Sigmoid colon (tissue), 4 donors: ENCODE results near the gene ATP2B2.

Experiments
- POLR2A ChIP-seq, 2 donors: fragments of 450-650 bp; IDR thresholded peaks; one replicate each; pipeline ENCODE4 v1.6.1; 2016; ENCODE audit warnings: antibody characterized with exemption in 2 of 2, mild to moderate bottlenecking in 2 of 2, moderate library complexity in 2 of 2
- POLR2AphosphoS5 ChIP-seq, 4 donors: sonication (generic); formaldehyde crosslinking; IDR thresholded peaks; one replicate each; pipeline ENCODE4 v1.6.1; 2017; ENCODE audit warnings: antibody characterized with exemption in 4 of 4
- TF ChIP-seq, protein P1 (sequence below), 4 experiments: fragments of 450-650 bp in 3 of 4; fragments of 200-600 bp in 1 of 4; IDR thresholded peaks; one replicate each; pipeline ENCODE4 v1.5.1; 2016 to 2019; ENCODE audit warnings: antibody characterized with exemption in 4 of 4, mild to moderate bottlenecking in 3 of 4, moderate library complexity in 2 of 4

DNA sequence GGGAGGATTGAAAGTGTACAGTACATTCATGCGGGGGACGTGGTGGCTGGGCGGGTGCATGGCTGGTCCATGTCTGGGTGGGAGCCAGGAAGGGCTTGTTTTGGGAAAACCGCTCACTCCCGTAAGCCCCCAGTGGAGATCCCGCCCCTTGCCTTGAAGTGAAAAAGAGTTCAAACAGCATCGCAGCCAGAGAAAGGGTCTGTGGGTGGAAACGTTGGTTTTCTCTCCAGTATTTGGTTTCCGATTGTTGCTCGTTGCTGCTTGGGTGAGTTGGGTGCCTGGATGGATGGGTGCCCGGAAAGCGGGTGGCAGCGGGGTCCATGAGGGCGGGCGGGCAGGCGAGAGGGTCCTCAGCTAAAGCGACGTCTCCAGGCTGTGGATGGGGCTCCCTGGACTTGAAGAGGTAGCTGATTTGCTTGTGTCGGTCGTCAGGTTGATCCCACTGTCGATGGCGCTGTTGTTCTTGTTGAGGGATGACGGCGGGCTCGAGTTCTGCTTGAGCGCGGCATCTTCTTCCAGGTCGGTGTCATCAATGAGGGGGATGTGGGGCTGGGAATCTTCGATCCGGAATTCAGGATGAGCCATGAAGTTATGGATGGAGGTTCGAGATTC lies 176.8 kb downstream of the ATP2B2 start:
- TF ChIP-seq, protein P1, sequence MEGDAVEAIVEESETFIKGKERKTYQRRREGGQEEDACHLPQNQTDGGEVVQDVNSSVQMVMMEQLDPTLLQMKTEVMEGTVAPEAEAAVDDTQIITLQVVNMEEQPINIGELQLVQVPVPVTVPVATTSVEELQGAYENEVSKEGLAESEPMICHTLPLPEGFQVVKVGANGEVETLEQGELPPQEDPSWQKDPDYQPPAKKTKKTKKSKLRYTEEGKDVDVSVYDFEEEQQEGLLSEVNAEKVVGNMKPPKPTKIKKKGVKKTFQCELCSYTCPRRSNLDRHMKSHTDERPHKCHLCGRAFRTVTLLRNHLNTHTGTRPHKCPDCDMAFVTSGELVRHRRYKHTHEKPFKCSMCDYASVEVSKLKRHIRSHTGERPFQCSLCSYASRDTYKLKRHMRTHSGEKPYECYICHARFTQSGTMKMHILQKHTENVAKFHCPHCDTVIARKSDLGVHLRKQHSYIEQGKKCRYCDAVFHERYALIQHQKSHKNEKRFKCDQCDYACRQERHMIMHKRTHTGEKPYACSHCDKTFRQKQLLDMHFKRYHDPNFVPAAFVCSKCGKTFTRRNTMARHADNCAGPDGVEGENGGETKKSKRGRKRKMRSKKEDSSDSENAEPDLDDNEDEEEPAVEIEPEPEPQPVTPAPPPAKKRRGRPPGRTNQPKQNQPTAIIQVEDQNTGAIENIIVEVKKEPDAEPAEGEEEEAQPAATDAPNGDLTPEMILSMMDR (IDR thresholded peaks at IDR 0.05), result no peak
- TF ChIP-seq POLR2AphosphoS5 (IDR thresholded peaks at IDR 0.05) (no peak), POLR2A (IDR thresholded peaks at IDR 0.05) (no peak)
